ENCODE results near the gene C16orf87.

- TF ChIP-seq POLR2AphosphoS5 (IDR thresholded peaks at IDR 0.05) (no peak), CTCF (IDR thresholded peaks at IDR 0.05) (no peak), POLR2A (IDR thresholded peaks at IDR 0.05) (no peak), EP300 (IDR thresholded peaks at IDR 0.05) (no peak)
Measured at GRCh38 chr16:46848768-46849764, 18.1 kb upstream of the C16orf87 start.
